ENCODE data around the gene DAPP1.
A peak's percentile ranks its signal among the peaks of the same experiment; 100 is the strongest.

Gene DAPP1

DNA sequence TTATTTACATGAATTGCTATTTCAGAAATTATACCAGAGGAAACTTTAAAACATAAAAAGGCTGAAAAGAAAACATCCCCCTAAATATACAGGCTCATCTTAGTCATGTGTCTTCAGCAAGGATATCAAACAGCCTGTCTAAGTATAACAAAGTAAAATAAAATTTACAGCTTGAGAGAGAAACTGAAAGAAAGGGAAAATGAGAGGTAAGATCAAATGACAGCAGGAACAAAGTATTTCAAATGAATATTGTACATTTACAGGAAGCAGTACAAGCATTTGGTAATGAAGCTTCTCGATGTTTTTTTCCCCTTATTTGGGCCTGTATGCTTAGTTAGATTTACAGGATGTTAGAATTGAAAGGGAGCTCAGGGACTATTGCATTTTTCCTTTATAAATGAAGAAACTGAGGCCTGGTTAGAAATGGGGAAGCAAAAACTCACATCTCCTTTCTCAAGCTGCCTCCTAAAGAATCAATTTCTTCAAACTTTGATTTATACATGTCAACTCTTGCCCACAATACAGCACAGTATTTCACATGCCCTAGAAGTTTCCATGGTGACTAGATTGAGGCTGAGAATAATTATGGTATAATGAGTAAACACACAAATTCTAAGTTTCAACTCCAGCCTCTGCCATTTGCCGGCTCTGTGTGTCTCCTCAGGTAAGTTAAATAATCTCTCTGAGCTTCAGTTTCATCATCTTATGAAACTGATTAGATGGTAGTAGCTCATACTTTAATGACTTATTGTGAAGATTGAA lies 29.3 kb downstream of the DAPP1 start:
- Histone ChIP-seq H3K4me2 (ENCODE audit: low read length) (no peak overlapping the region), H3K4me1 (ENCODE audit: insufficient read depth, low read length, severe bottlenecking) (peaks cover 47% of the 10 kb centered on the region), H3K36me3 (ENCODE audit: insufficient read depth, low read length) (peaks cover 38% of the 10 kb centered on the region), H3K27ac (ENCODE audit: low read depth, low read length, poor library complexity, severe bottlenecking) (peak overlapping the region; percentile 82), H3K9me2 (ENCODE audit: low read depth, low read length) (no peaks in the 10 kb centered on the region), H4K20me1 (ENCODE audit: insufficient read depth, low read length) (no peaks in the 10 kb centered on the region), H3F3A (ENCODE audit: insufficient read depth, low read length) (0 out of 2 replicates have a peak, but pooled peaks cover 5% of the 10 kb centered on the region), H2AFZ (ENCODE audit: low read length) (no peak overlapping the region), H3K27me3 (ENCODE audit: insufficient read depth, low read length) (no peaks in the 10 kb centered on the region), H3K9ac (ENCODE audit: low read length) (no peak overlapping the region), H3K4me3 (ENCODE audit: low read depth, low read length, poor library complexity, severe bottlenecking) (no peak overlapping the region), H3K79me2 (ENCODE audit: insufficient read depth, low read length) (no peaks in the 10 kb centered on the region), H3K9me3 (ENCODE audit: low read length) (no peaks in the 10 kb centered on the region)
- no peak for TF ChIP-seq EZH2 (IDR thresholded peaks at IDR 0.05; ENCODE audit: borderline replicate concordance, low read length)
- no peak for TF ChIP-seq CTCF (IDR thresholded peaks at IDR 0.05; ENCODE audit: low read length)

- Histone ChIP-seq H2AFZ (ENCODE audit: low read length) (no peak overlapping the region), H3K4me1 (ENCODE audit: insufficient read depth, low read length, severe bottlenecking) (peaks cover 53% of the 10 kb centered on the region), H3F3A (ENCODE audit: insufficient read depth, low read length) (0 out of 2 replicates have a peak, but pooled peaks cover 5% of the 10 kb centered on the region), H3K4me3 (ENCODE audit: low read depth, low read length, poor library complexity, severe bottlenecking) (no peak overlapping the region), H3K27me3 (ENCODE audit: insufficient read depth, low read length) (no peaks in the 10 kb centered on the region), H3K9me2 (ENCODE audit: low read depth, low read length) (no peaks in the 10 kb centered on the region), H3K4me2 (ENCODE audit: low read length) (peak overlapping the region; percentile 33; the same call in 1 of the 2 replicates), H4K20me1 (ENCODE audit: insufficient read depth, low read length) (no peaks in the 10 kb centered on the region), H3K27ac (ENCODE audit: low read depth, low read length, poor library complexity, severe bottlenecking) (peak overlapping the region; percentile 82), H3K79me2 (ENCODE audit: insufficient read depth, low read length) (no peaks in the 10 kb centered on the region), H3K9me3 (ENCODE audit: low read length) (no peaks in the 10 kb centered on the region), H3K9ac (ENCODE audit: low read length) (peak overlapping the region; percentile 11; the same call in 1 of the 2 replicates), H3K36me3 (ENCODE audit: insufficient read depth, low read length) (peaks cover 29% of the 10 kb centered on the region)
- TF ChIP-seq EZH2 (IDR thresholded peaks at IDR 0.05; ENCODE audit: borderline replicate concordance, low read length), result no peak
- TF ChIP-seq CTCF (IDR thresholded peaks at IDR 0.05; ENCODE audit: low read length), result no peak
Observed at GRCh38 chr4:99846891-99847290, 30.3 kb downstream of the DAPP1 start.

DNA sequence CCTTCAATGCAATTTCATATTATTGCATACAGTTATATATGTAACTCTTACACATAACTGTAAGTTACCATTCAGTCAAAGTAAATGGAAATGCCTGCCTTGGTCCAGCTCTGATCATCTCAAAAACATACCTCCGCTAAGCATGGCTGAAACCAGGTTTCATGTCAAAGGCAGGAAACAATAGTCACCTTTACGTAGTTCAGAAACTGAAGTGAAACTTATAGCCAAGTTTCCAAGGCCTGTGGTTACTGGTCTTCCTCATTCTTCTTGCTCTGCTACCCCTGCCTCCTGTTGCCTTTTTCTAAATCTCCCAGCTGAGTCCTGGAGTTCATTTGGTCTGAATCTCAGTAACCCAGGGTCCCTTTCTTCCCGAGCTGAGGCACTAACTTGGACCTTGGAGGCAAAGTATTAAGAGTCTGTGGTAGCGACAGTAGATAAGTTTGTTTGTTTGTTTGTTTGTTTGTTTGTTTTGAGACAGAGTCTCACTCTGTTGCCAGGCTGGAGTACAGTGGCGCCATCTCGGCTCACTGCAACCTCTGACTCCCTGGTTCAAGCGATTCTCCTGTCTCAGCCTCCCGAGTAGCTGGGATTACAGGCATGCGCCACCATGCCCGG lies 30.8 kb downstream of the DAPP1 start:
- Histone ChIP-seq H3K4me2 (ENCODE audit: low read length) (peak overlapping the region; percentile 33; the same call in 1 of the 2 replicates), H4K20me1 (ENCODE audit: insufficient read depth, low read length) (no peaks in the 10 kb centered on the region), H3K36me3 (ENCODE audit: insufficient read depth, low read length) (peaks cover 24% of the 10 kb centered on the region), H3K9ac (ENCODE audit: low read length) (no peak overlapping the region; the same call in 1 of the 2 replicates), H3K4me3 (ENCODE audit: low read depth, low read length, poor library complexity, severe bottlenecking) (no peak overlapping the region), H3K9me2 (ENCODE audit: low read depth, low read length) (no peaks in the 10 kb centered on the region), H3K4me1 (ENCODE audit: insufficient read depth, low read length, severe bottlenecking) (peaks cover 53% of the 10 kb centered on the region), H3F3A (ENCODE audit: insufficient read depth, low read length) (0 out of 2 replicates have a peak, but pooled peaks cover 5% of the 10 kb centered on the region), H3K27ac (ENCODE audit: low read depth, low read length, poor library complexity, severe bottlenecking) (peak overlapping the region; percentile 82), H3K9me3 (ENCODE audit: low read length) (no peaks in the 10 kb centered on the region), H3K27me3 (ENCODE audit: insufficient read depth, low read length) (no peaks in the 10 kb centered on the region), H2AFZ (ENCODE audit: low read length) (no peak overlapping the region), H3K79me2 (ENCODE audit: insufficient read depth, low read length) (no peaks in the 10 kb centered on the region)
- no peak for TF ChIP-seq EZH2 (IDR thresholded peaks at IDR 0.05; ENCODE audit: borderline replicate concordance, low read length)
- no peak for TF ChIP-seq CTCF (IDR thresholded peaks at IDR 0.05; ENCODE audit: low read length)

Data from OCI-LY1 (cell line).